B cell (primary cell): ENCODE results near the gene OS9. TPM values are rescaled to one million over a fixed set of nuclear protein-coding genes. Genes with fewer than 3 reads are reported as not detected.

Source experiments
- ATAC-seq: fragments of 200-7000 bp; cut with Tn5 transposase; one replicate; pipeline ENCODE4 v1.10.0; 2021; ENCODE audit warnings: low read depth, mild to moderate bottlenecking, moderate number of reproducible peaks, moderate library complexity
- CTCF ChIA-PET: fragments of 350-600 bp; sonication (Branson Sonifier 250); formaldehyde crosslinking; loops from one replicate; lab custom pipeline; 2021; ENCODE audit warnings: antibody characterized with exemption, inconsistent platforms; lab: Charles Lee
- POLR2A ChIA-PET: fragments of 350-600 bp; sonication (Branson Sonifier 250); formaldehyde crosslinking; loops from one replicate; lab custom pipeline; 2021; ENCODE audit warnings: antibody characterized with exemption; lab: Charles Lee
- DNase-seq: peaks from one replicate; pipeline ENCODE4 v3.0.0; 2013
- H2AFZ ChIP-seq: 2 replicates; pipeline ENCODE4 v1.6.1; 2012; ENCODE audit warnings: mild to moderate bottlenecking, low read depth, low read length; ENCODE audit not compliant: insufficient read depth, poor library complexity, severe bottlenecking
- H3K27ac ChIP-seq, 2 donors: 1 replicate in 1 of 2; 2 replicates in 1 of 2; pipeline ENCODE4 v1.5.1; 2012 to 2013; ENCODE audit warnings: low read length in 2 of 2, mild to moderate bottlenecking in 2 of 2, moderate library complexity in 1 of 2
- H3K27me3 ChIP-seq, 4 experiments: fragments of 200-600 bp in 1 of 4; sonication (generic) in 1 of 4; replicated peaks in 1 of 4; 1 replicate in 2 of 4; 2 replicates in 2 of 4; pipeline versions ENCODE4 v1.6.1 to v1.7.0; 2013 to 2016; ENCODE audit warnings: low read length in 3 of 4, mild to moderate bottlenecking in 2 of 4, mixed read lengths in 1 of 4, moderate library complexity in 1 of 4; ENCODE audit not compliant: insufficient read depth in 4 of 4, control insufficient read depth in 3 of 4; ENCODE audit errors: control extremely low read depth in 1 of 4
- H3K36me3 ChIP-seq, 2 experiments: replicated peaks in 1 of 2; 1 replicate in 1 of 2; 2 replicates in 1 of 2; pipeline versions ENCODE4 v1.6.1 to v1.7.1; 2013; ENCODE audit warnings: low read length in 1 of 2; ENCODE audit not compliant: insufficient read depth in 2 of 2, control insufficient read depth in 1 of 2; ENCODE audit errors: control extremely low read depth in 1 of 2, extremely low read depth in 1 of 2
- H3K4me1 ChIP-seq, 2 donors: fragments of 200-600 bp in 1 of 2; sonication (generic) in 1 of 2; 1 replicate in 1 of 2; 2 replicates in 1 of 2; pipeline versions ENCODE4 v1.5.1 to v1.6.1; 2013 to 2017; ENCODE audit warnings: low read length in 2 of 2; ENCODE audit not compliant: control insufficient read depth in 2 of 2, insufficient read depth in 2 of 2
- H3K4me2 ChIP-seq: replicated peaks from 2 replicates; pipeline ENCODE3; 2012; ENCODE audit warnings: mild to moderate bottlenecking, low read depth, low read length; ENCODE audit not compliant: poor library complexity, severe bottlenecking
- H3K4me3 ChIP-seq, 5 experiments: fragments of 200-600 bp in 1 of 5; sonication (generic) in 1 of 5; 1 replicate in 3 of 5; 2 replicates in 2 of 5; pipeline versions ENCODE4 v1.5.1 to v1.7.0; 2011 to 2016; ENCODE audit warnings: low read length in 4 of 5, mild to moderate bottlenecking in 4 of 5, low read depth in 2 of 5, control low read depth in 1 of 5, moderate library complexity in 1 of 5; ENCODE audit not compliant: insufficient read depth in 1 of 5; ENCODE audit errors: control extremely low read depth in 1 of 5, extremely low read depth in 1 of 5
- H3K79me2 ChIP-seq: fragments of 200-600 bp; sonication (generic); one replicate; pipeline ENCODE4 v1.6.0; 2016; ENCODE audit warnings: low read length; ENCODE audit not compliant: control insufficient read depth, insufficient read depth
- H3K9ac ChIP-seq: fragments of 200-600 bp; sonication (generic); 2 replicates; pipeline ENCODE4 v1.6.1; 2017; ENCODE audit warnings: mild to moderate bottlenecking, low read length, moderate library complexity
- H3K9me3 ChIP-seq, 3 donors: one replicate each; pipeline versions ENCODE4 v1.6.1 to v1.7.1; 2013; ENCODE audit warnings: low read length in 2 of 3; ENCODE audit not compliant: control insufficient read depth in 2 of 3, insufficient read depth in 1 of 3; ENCODE audit errors: control extremely low read depth in 1 of 3
- H4K20me1 ChIP-seq: 2 replicates; pipeline ENCODE4 v1.6.0; 2012; ENCODE audit warnings: mild to moderate bottlenecking, low read length; ENCODE audit not compliant: insufficient read depth, control insufficient read depth, poor library complexity, severe bottlenecking
- H3K27ac Mint-ChIP-seq: one replicate; pipeline ENCODE4 v1.8.0; 2021; ENCODE audit warnings: mixed read lengths
- H3K27me3 Mint-ChIP-seq: one replicate; pipeline ENCODE4 v1.8.0; 2021; ENCODE audit warnings: mixed read lengths
- H3K4me1 Mint-ChIP-seq: one replicate; pipeline ENCODE4 v1.8.0; 2021; ENCODE audit warnings: mixed read lengths
- H3K4me3 Mint-ChIP-seq: one replicate; pipeline ENCODE4 v1.8.0; 2021; ENCODE audit warnings: mixed read lengths
- H3K9me3 Mint-ChIP-seq: one replicate; pipeline ENCODE4 v1.8.0; 2022; ENCODE audit warnings: mixed read lengths; ENCODE audit not compliant: insufficient read depth
- EZH2 ChIP-seq: IDR thresholded peaks from 2 replicates; pipeline ENCODE4 v1.6.1; 2012; ENCODE audit warnings: borderline replicate concordance, low read depth, mild to moderate bottlenecking, moderate library complexity, low read length; ENCODE audit not compliant: insufficient read depth, poor library complexity, severe bottlenecking
- WGBS: methylation state at CpG from one replicate; pipeline ENCODE4 v1.1.5; 2013; ENCODE audit warnings: missing lambda C conversion rate; ENCODE audit not compliant: insufficient coverage; 5-methylcytosine and 5-hydroxymethylcytosine counted together
- intact Hi-C: fragments of 100-400 bp; cut with micrococcal nuclease; formaldehyde crosslinking; loops from one replicate; pipeline ENCODE4 v1.10.0; 2022
- polyA plus RNA-seq: library from polyadenylated mRNA; depleted of rRNA; stranded (reverse); fragments of >200 nt; gene quantifications from 2 replicates; pipeline ENCODE4 v1.2.3, GENCODE V29; 2012
- total RNA-seq, 2 donors: library from RNA; stranded (reverse); fragments of 120-200 nt in 1 of 2; gene quantifications; 1 replicate in 1 of 2; 2 replicates in 1 of 2; pipeline versions ENCODE4 v1.2.3 to v1.2.4, GENCODE V29; 2013 to 2022
- TF ChIP-seq, protein P1 (sequence below): fragments of 200-600 bp; IDR thresholded peaks from one replicate; pipeline ENCODE4 v1.8.0; 2022; ENCODE audit warnings: antibody characterized with exemption, mild to moderate bottlenecking

OS9 gene
- total and polyA plus RNA-seq, 2 donors (not counting 1 experiment from before 2014, with no cell fraction given) = 182 to 234 TPM

DNA sequence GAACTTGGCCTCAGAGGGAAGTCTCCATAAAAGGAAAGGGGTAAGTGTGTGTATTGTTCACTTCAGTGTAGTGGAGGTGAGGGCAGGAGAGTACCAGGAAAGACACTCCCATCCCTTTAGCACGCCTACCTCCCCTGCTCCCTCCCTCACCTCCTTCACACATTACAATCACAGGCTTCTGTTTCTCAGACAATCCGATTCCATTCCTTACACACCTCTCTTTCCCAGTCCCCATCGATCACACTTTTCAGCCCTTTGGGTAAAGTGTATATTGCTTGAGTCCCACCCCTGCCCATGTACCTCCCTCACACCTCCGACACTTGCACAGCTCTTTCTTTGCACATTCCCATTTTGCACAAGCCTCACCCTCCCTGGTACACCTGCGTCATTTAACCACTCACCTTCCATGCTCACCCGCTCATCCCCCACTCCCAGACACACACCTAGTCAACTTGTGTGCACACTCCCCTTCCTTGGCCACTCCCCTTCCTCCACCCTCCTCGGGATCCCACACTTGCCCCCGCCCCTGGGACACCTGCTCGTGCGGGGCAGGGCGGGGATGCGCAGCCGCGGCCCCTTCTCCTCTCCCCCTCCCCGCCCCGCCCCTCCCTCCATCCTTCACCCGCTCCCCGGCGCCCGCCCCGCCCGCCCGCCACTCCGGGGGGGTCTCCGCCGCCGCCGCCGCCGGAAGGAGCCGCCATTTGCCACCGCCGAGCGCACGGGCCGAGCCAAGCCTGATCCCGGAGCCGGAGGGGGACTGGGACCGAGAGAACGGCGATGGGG lies 60.7 kb downstream of the OS9 start, which contains the start of gene MARCHF9:
Gene MARCHF9, plus strand, starts transcription at position 693 of the 783 bp plus-strand sequence. CDS start 426 bp downstream, outside the sequence.
- Histone ChIP-seq H3K4me1 (peaks cover 41 to 64% of the 10 kb centered on the region in 2 donors), H3K4me2 (peak within 1 kb of the TSS; percentile 90), H3K27ac (peak within 1 kb of the TSS; percentile 90 to 98), H3K9me3 (no peaks in the 10 kb centered on the region), H4K20me1 (peaks cover 36% of the 10 kb centered on the region), H3K36me3 (peaks cover 1 to 36% of the 10 kb centered on the region in 2 experiments), H3K79me2 (peaks cover 43% of the 10 kb centered on the region), H3K4me3 (peak within 1 kb of the TSS; percentile 67 to 87 (median 85)), H3K9ac (peak within 1 kb of the TSS; percentile 80), H3K27me3 (no peaks in the 10 kb centered on the region), H2AFZ (peak within 1 kb of the TSS; percentile 55)
- Mint-ChIP-seq H3K27ac (peak within 1 kb of the TSS; percentile 95), H3K4me1 (peaks cover 67% of the 10 kb centered on the region), H3K9me3 (no peaks in the 10 kb centered on the region), H3K4me3 (peak within 1 kb of the TSS; percentile 96), H3K27me3 (no peaks in the 10 kb centered on the region)
- ChIA-PET CTCF (interaction anchor here (1.2 to 2.6 kb wide), 4 partner anchors 18 to 150 kb away, joined by 5 to 31 read pairs (median 6); partner anchors contain the start of genes EEF1AKMT3, METTL1 and TSFM), POLR2A (interaction anchor here (0.6 to 1.0 kb wide), 2 partner anchors 10 to 92 kb away, joined by 3 to 4 read pairs; partner anchors contain the start of genes CTDSP2 and TSPAN31)
- intact Hi-C loops = loop anchor here (5.0 to 10.0 kb wide), 7 partner anchors 78 to 1637 kb away; partner anchors contain the start of genes CTDSP2, GLI1, INHBE and MARS1
- ATAC-seq (peak; percentile 42), DNase-seq (peak; percentile 88)
- WGBS = under 1% methylated on average over 24 of the region's 41 CpGs
- TF ChIP-seq, protein P1, sequence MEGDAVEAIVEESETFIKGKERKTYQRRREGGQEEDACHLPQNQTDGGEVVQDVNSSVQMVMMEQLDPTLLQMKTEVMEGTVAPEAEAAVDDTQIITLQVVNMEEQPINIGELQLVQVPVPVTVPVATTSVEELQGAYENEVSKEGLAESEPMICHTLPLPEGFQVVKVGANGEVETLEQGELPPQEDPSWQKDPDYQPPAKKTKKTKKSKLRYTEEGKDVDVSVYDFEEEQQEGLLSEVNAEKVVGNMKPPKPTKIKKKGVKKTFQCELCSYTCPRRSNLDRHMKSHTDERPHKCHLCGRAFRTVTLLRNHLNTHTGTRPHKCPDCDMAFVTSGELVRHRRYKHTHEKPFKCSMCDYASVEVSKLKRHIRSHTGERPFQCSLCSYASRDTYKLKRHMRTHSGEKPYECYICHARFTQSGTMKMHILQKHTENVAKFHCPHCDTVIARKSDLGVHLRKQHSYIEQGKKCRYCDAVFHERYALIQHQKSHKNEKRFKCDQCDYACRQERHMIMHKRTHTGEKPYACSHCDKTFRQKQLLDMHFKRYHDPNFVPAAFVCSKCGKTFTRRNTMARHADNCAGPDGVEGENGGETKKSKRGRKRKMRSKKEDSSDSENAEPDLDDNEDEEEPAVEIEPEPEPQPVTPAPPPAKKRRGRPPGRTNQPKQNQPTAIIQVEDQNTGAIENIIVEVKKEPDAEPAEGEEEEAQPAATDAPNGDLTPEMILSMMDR = no peak
- TF ChIP-seq EZH2 = no peak
